Right cardiac atrium (tissue), 5 donors: Measurements from ENCODE around the gene NPC1. TPM values are rescaled to one million over a fixed set of nuclear protein-coding genes. Genes with fewer than 3 reads are reported as not detected.
"Not testable (repeated sequence)": the region's sequence is repeated elsewhere in the genome, so short reads cannot be mapped to it uniquely, and the experiment has no call there.

Source experiments
- ATAC-seq, 2 donors: fragments of 200-7000 bp; cut with Tn5 transposase; one replicate each; pipeline versions ENCODE4 v1.8.0 to v1.9.1; 2020; ENCODE audit warnings: moderate library complexity in 2 of 2, mild to moderate bottlenecking in 1 of 2
- DNase-seq, 3 donors: peaks; one replicate each; pipeline ENCODE4 v3.0.0-alpha.2; 2020
- H3K27ac ChIP-seq: one replicate; pipeline ENCODE4 v1.5.1; 2013; ENCODE audit warnings: mild to moderate bottlenecking, low read length, control low read depth, moderate library complexity
- H3K27me3 ChIP-seq: one replicate; pipeline ENCODE4 v1.6.1; 2013; ENCODE audit not compliant: control insufficient read depth, insufficient read depth
- H3K4me1 ChIP-seq: one replicate; pipeline ENCODE4 v1.6.1; 2013; ENCODE audit warnings: low read length; ENCODE audit not compliant: control insufficient read depth, insufficient read depth
- H3K4me3 ChIP-seq: one replicate; pipeline ENCODE4 v1.5.1; 2013; ENCODE audit warnings: low read length, control low read depth
- H3K9me3 ChIP-seq: one replicate; pipeline ENCODE4 v1.6.1; 2013; ENCODE audit warnings: low read length; ENCODE audit not compliant: control insufficient read depth
- WGBS: extraction: QIAGEN DNeasy Blood & Tissue Kit; methylation state at CpG from one replicate; pipeline ENCODE4 v1.1.7; 2013; 5-methylcytosine and 5-hydroxymethylcytosine counted together
- intact Hi-C, 4 donors: fragments of 100-400 bp; cut with DNase I; formaldehyde crosslinking; loops; one replicate each; pipeline versions ENCODE4 v1.11.0 to v1.14.0; 2022 to 2023
- polyA plus RNA-seq: library from polyadenylated mRNA; stranded (reverse); fragments of 200-250 nt; gene quantifications from one replicate; pipeline ENCODE4 v1.2.3, GENCODE V29; 2013
- total RNA-seq, 4 donors: library from RNA; stranded (reverse); fragmentation: NEBNext Ultra II Directional; extraction: Animal tissue kit (Norgen Biotek cat#: 25700); gene quantifications; one replicate each; pipeline ENCODE4 v1.2.1, GENCODE V29; 2021
- donor health status: healthy with polysubstance abuse.
- donor health status: DM: no; HTN: yes; CAD: no.
- donor health status: DM: no; HTN: no; CAD: no.
- donor health status: DM: no; HTN: yes; CAD: no; lungs with severe emphysema.
- donor health status: DM: yes; HTN: yes; CAD: no.

NPC1 gene
- total and polyA plus RNA-seq, 5 donors = 12.8 to 22.1 (median 13.4) TPM

DNA sequence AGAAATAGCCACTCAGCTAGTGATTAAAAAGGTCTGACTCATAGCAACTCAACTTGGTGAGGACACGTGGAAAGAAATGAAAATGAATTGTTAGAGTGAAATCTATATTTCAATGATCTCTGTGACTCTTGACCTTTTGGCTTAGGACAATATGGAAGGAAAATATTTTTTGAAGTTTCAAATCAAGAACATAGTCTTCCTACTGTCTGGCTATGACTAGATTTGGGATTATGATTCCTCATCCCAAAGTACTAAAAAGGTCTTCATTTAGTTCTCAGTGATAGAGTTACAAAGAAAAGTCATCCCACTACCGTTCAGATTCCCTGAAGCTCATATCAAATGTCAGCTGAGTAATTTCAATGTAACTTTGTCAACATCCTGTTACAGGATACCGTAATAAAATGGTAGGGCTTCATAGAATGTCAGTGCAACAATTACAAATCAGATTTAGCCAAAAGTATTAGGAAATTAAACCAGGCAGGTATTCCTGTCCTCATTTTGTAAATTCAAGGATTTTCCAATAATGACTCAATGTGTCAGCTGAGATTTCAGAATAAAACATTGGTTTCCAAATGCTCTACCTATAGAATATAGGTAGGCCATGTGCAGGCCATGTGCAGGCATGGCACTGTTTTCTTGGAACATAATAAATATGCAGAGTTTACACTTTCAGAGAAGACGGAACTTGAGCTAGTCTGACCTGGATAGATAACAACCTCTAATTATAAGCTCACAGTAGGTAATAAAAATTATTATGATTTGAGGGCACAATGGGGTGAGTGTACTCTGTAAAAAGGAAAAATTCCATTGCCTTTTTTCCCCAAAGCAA lies 40.4 kb upstream of the NPC1 start:
- 54% methylated on average over 4 of the region's 4 CpGs for WGBS
- no peaks in the 10 kb centered on the region for H3K9me3 ChIP-seq
- H3K4me1 ChIP-seq = no peaks in the 10 kb centered on the region
- no peaks in the 10 kb centered on the region for H3K27me3 ChIP-seq
- H3K27ac ChIP-seq = no peak overlapping the region
- no peak overlapping the region for H3K4me3 ChIP-seq
- no peak for DNase-seq
- no peak for ATAC-seq
- intact Hi-C loops = loop anchor here in 1 of 4 donors (10.0 kb wide), 1 partner anchor 288 kb away; no protein-coding TSS in a partner anchor

DNA sequence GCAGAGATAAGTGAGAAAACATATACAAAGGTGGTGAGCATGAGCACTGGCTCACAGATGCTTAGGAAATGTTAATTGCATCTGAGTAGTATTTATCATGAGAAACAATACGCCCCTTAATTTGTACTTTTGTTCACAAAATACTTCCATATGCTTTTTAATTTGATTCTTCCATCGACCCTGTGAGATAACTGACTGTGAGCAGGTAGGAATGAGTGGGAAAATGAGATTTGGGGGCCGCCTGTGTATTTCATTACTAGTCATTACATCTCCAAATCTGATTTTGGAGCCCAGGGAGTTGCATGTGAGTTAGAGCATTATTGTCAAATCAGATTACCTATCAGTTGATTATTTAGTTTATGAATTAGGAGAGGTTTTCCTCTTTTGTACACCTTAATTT lies 36.7 kb upstream of the NPC1 start:
- no peak overlapping the region for H3K27ac ChIP-seq
- H3K9me3 ChIP-seq = no peaks in the 10 kb centered on the region
- DNase-seq (no peak), ATAC-seq (no peak)
- 90% methylated on average over 3 of the region's 3 CpGs for WGBS
- H3K4me3 ChIP-seq = no peak overlapping the region
- no peaks in the 10 kb centered on the region for H3K27me3 ChIP-seq
- intact Hi-C loops = loop anchor here (5.0 to 10.0 kb wide), 3 partner anchors 79 to 292 kb away; no protein-coding TSS in a partner anchor
- H3K4me1 ChIP-seq = no peaks in the 10 kb centered on the region

DNA sequence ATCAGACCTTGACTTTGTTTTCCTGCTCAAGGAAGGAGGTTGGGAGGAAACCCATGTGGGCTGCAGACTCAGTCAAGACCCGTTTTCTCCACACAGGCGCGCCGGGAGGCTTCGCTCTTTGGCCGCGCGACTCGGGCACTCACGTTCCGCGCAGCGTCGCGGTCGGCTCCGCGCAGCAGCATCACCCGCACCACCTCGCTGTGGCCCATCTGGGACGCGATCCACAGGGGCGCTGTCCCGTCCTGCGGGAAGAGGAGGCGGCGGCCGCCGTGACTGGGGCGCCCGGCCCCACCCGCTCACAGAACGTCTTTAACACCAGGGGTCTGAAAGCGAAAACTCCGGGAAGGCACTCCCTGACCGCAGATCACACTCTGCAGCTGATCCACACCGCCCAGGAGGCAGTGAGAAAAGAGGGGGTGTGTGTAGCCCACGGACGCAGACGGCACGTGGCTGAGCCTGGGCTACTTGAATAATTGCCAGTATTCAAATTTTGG lies 33.1 kb upstream of the NPC1 start:
- H3K9me3 ChIP-seq = no peaks in the 10 kb centered on the region
- intact Hi-C loops = no loop called here
- H3K27me3 ChIP-seq = no peaks in the 10 kb centered on the region
- peak overlapping the region; percentile 42 for H3K4me3 ChIP-seq
- H3K4me1 ChIP-seq = no peaks in the 10 kb centered on the region
- no peak overlapping the region for H3K27ac ChIP-seq
- ATAC-seq (peak; percentile 71 to 81), DNase-seq (peak; percentile 42 to 77 (median 65))
- 3% methylated on average over 41 of the region's 41 CpGs for WGBS

DNA sequence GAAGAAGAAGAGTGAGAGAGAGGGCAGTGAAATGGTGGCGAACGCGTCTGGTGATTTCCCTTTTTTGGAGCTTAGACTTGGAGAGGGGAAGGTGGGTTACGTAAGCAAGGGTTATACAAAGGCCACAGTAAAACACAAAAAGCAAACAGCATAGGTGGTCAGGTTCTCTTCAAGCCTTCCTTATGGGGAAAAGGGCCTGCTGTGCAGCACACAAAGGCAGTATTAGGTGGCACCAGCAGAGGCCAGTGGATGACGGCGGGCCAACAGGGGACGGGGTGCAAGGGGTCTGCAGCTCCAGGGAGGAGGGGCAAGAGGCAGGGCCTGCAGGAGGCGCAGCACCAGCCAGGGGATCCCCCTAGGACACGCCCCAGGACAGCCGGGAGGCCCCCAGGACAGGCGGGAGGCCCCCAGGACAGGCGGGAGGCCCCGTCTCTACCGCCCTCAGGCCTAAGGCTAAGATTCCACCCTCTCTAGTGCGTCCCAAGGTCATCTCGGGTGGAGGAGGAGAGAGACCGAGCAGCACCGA lies 32.6 kb upstream of the NPC1 start:
- intact Hi-C loops = no loop called here
- 29% methylated on average over 18 of the region's 18 CpGs for WGBS
- peak; percentile 37 to 78 (median 75) for DNase-seq

DNA sequence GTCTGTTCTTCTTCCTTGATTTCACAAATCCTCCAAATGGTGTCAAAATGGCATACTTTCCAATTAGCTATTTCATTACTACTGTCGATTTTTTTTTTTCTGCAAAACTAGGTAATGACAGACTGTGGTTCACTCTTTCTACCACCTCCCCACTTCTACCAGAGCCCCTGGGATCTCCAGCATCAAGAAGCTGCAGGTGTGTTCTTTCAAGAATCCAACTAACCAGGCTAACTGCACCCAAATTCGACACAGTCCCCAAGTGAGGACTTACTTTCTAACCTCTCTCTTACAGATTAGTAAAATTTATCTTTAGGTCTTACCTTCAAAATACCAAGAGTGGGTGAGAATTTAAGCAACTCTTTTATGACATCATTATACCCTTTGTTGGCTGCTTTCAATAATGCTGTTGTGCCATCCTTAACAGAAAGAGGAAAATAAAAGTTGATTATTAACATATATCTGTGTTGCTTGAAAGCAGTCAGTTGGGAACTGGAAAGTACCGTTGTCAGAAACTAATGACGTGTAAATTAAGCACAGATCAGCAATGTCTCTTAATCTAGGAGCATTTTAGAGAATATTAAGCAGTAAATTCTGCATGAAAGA lies 31.2 kb upstream of the NPC1 start:
- H3K9me3 ChIP-seq = no peaks in the 10 kb centered on the region
- no peak overlapping the region for H3K27ac ChIP-seq
- WGBS = 77% methylated on average over 4 of the region's 4 CpGs
- H3K4me1 ChIP-seq = no peaks in the 10 kb centered on the region
- no peak for ATAC-seq
- H3K27me3 ChIP-seq = no peaks in the 10 kb centered on the region
- no peak for DNase-seq
- no peak overlapping the region for H3K4me3 ChIP-seq
- intact Hi-C loops = no loop called here

More for the DNA sequence above, 32.6 kb upstream of the NPC1 start:
- no peaks in the 10 kb centered on the region for H3K9me3 ChIP-seq
- no peak overlapping the region for H3K27ac ChIP-seq
- peak; percentile 71 to 80 for ATAC-seq
- H3K4me1 ChIP-seq = no peaks in the 10 kb centered on the region
- H3K27me3 ChIP-seq = no peaks in the 10 kb centered on the region
- H3K4me3 ChIP-seq = peak overlapping the region; percentile 42

DNA sequence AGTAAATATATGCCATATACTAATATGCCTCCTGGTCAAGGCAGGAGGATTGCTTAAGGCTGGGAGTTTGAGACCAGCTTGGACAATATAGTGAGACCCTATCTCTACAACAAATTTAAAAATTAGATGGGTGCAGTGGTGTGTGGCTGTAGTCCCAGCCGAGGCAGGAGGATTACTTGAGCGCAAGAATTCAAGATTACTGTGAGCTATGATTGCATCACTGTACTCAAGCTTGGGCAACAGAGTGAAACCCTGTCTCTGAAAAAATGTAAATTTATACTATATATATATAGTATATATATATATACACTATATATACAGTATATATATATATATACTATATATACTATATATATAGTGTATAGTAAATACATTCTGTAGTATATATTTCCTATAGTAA lies 30.0 kb upstream of the NPC1 start:
- intact Hi-C loops = no loop called here
- no peaks in the 10 kb centered on the region for H3K4me1 ChIP-seq

DNA sequence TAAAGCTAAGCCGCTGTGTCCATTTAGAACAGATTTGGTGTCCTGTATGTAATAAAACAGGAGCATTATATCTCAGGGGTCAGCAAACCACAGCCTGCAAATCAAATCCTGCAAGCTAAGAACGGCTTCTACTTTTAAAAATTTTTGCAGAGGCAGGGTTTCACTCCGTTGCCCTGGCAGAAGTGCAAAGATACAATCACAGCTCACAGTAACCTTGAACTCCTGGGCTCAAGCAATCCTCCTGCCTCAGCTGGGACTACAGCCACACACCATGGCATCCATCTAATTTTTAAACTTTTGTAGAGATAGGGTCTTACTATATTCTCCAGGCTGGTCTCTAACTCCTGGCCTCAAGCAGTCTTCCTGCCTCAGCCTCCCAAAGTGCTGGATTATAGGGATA lies 28.6 kb upstream of the NPC1 start:
- WGBS = 87% methylated on average over 3 of the region's 3 CpGs
- intact Hi-C loops = no loop called here

More for the DNA sequence above, 30.0 kb upstream of the NPC1 start:
- WGBS = 93% methylated on average over 2 of the region's 2 CpGs
- DNase-seq = no peak
- no peaks in the 10 kb centered on the region for H3K27me3 ChIP-seq
- H3K27ac ChIP-seq = no peak overlapping the region
- no peak for ATAC-seq
- no peak overlapping the region for H3K4me3 ChIP-seq
- H3K9me3 ChIP-seq = no peaks in the 10 kb centered on the region

DNA sequence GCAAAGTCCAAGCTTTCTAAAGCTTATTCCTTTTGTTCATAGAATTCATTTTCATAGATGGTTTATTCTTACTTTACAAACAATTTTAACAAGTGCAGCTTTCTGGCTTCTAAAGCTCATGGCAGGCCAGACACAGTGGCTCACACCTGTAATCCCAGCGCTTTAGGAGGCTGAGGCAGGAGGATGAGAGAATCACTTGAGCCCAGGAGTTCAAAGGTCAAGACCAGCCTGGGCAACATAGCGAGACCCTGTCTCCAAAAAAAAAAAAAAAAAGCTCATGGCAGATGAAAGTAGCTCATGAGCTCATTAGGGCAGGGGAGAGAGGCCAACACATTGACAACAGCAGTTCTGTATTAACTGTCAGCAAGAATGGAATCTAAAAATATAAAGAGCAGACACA lies 28.1 kb upstream of the NPC1 start:
- intact Hi-C loops = no loop called here
- WGBS = 93% methylated on average over 2 of the region's 2 CpGs

More for the DNA sequence above, 28.6 kb upstream of the NPC1 start:
- DNase-seq (no peak), ATAC-seq (no peak)
- no peaks in the 10 kb centered on the region for H3K9me3 ChIP-seq
- H3K27ac ChIP-seq = no peak overlapping the region
- H3K4me1 ChIP-seq = no peaks in the 10 kb centered on the region
- no peak overlapping the region for H3K4me3 ChIP-seq
- no peaks in the 10 kb centered on the region for H3K27me3 ChIP-seq

DNA sequence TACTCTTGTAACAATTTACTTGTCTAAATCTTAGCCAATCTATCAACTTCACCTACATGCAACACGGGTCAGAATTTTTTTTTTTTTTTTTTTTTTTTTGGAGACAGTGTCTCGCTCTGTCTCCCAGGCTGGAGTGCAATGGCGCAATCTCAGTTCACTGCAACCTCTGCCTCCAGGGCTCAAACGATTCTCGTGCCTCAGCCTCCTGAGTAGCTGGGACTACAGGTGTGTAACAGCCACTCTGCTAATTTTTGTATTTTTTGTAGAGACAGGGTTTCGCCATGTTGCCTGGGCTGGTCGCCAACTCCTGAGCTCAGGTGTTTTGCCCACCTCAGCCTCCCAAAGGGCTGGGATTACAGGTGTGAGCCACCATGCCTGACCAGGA lies 26.8 kb upstream of the NPC1 start:
- H3K4me3 ChIP-seq, intact Hi-C loops, H3K27me3 ChIP-seq, H3K9me3 ChIP-seq, H3K4me1 ChIP-seq, DNase-seq, H3K27ac ChIP-seq, ATAC-seq: not testable (repeated sequence)
- 90% methylated on average over 7 of the region's 7 CpGs for WGBS

More for the DNA sequence above, 28.1 kb upstream of the NPC1 start:
- DNase-seq (no peak), ATAC-seq (no peak)
- no peak overlapping the region for H3K27ac ChIP-seq
- H3K4me1 ChIP-seq = no peaks in the 10 kb centered on the region
- no peaks in the 10 kb centered on the region for H3K9me3 ChIP-seq
- H3K4me3 ChIP-seq = no peak overlapping the region
- H3K27me3 ChIP-seq = no peaks in the 10 kb centered on the region

DNA sequence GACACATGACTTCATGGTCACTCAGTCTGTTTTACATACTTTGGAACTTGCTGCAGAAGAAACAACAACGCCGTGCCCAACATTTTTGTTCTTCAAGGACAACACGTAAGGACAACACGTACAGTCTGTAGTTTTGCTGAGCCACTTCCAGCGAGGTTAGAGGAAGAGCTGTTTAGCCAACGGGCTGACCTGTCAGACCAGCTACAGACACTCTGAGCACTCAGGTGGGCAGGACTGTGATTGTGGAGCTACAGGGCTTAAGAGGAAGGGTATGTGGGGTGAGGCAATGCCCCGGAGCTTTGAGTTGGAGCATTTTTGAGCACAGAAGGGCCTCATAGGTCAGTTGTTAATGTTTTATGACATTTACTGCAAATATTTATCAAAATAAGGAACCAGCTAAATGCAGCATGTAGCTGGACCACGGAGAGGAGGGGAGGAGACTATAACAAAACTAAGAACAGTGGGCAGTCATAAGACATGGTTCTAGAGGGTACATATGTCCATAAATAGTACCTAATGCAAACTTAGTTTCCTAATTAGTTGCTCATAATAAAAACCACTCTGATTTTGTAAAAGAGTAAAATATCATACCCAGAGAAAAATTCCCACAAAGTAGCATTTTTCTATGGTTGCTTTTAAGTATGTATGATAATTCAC lies 26.3 kb upstream of the NPC1 start:
- no peaks in the 10 kb centered on the region for H3K9me3 ChIP-seq
- H3K4me3 ChIP-seq = no peak overlapping the region
- no peak overlapping the region for H3K27ac ChIP-seq
- DNase-seq (no peak), ATAC-seq (no peak)
- 78% methylated on average over 8 of the region's 8 CpGs for WGBS
- H3K4me1 ChIP-seq = no peaks in the 10 kb centered on the region
- intact Hi-C loops = no loop called here
- H3K27me3 ChIP-seq = no peaks in the 10 kb centered on the region
